Mucosa of descending colon (tissue), 3 donors: Measurements from ENCODE around the gene KIF6. TPM values are rescaled to one million over a fixed set of nuclear protein-coding genes. Genes with fewer than 3 reads are reported as not detected.

Experiments used
- ATAC-seq: fragments of 200-7000 bp; cut with Tn5 transposase; one replicate; pipeline ENCODE4 v1.9.1; 2020; ENCODE audit warnings: mild to moderate bottlenecking, moderate library complexity
- DNase-seq, 3 donors: peaks; one replicate each; pipeline ENCODE4 v3.0.0-alpha.2; 2020
- H3K36me3 ChIP-seq: fragments of 200-600 bp; one replicate; pipeline ENCODE4 v1.8.0; 2021; ENCODE audit warnings: low read depth, mild to moderate bottlenecking
- H3K4me1 ChIP-seq: fragments of 200-600 bp; one replicate; pipeline ENCODE4 v1.8.0; 2021; ENCODE audit warnings: low read depth, mild to moderate bottlenecking
- H3K4me3 ChIP-seq: fragments of 200-600 bp; one replicate; pipeline ENCODE4 v1.8.0; 2021; ENCODE audit warnings: mild to moderate bottlenecking
- H3K9me3 ChIP-seq: fragments of 200-600 bp; one replicate; pipeline ENCODE4 v1.8.0; 2021; ENCODE audit warnings: mild to moderate bottlenecking
- intact Hi-C, 2 donors: fragments of 100-400 bp; cut with DNase I in 1 of 2; cut with micrococcal nuclease in 1 of 2; formaldehyde crosslinking; loops; one replicate each; pipeline versions ENCODE4 v1.11.0 to v1.11.1; 2022; cut with DNase I, micrococcal nuclease
- total RNA-seq, 3 donors: library from RNA; stranded (reverse); fragmentation: NEBNext Ultra II Directional in 2 of 3; extraction: Animal tissue kit (Norgen Biotek cat#: 25700) in 2 of 3; gene quantifications; one replicate each; pipeline versions ENCODE4 v1.2.1 to v1.2.4, GENCODE V29; 2021 to 2023
- TF ChIP-seq, protein P1 (sequence below): fragments of 200-600 bp; IDR thresholded peaks from one replicate; pipeline ENCODE4 v1.8.0; 2022; ENCODE audit warnings: antibody characterized with exemption, mild to moderate bottlenecking
- donor health status: DM: no; HTN: no; CAD: no; lungs with moderate emphysema.
- donor health status: DM: no; HTN: no; CAD: no.
- donor health status: DM: no; HTN: yes; CAD: no.

KIF6 gene
- total RNA-seq, 3 donors from 2014 or later, result 0.24 to 0.85 (median 0.52) TPM

DNA sequence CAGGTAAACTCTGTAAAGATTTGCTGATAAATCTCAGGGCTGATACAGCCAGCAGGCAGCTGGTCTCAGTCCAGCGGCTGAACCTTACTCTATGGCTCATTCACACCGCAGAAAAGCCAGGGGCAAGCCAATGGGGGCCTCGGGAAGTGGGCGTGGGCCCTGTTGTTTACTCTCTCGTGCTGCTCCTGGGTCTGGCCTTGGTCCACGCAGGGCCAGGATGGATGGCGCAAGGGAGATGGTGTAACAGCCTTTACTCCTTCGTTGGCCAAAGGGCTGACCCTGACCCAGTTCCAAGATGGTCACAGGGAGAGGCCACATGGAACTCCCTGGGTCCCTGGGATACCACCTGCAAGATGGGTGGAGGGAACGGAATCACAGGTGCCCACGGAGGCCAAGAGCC is 427.1 kb downstream of the KIF6 start:
- Histone ChIP-seq H3K36me3 (no peaks in the 10 kb centered on the region), H3K4me3 (no peak overlapping the region), H3K9me3 (no peaks in the 10 kb centered on the region), H3K4me1 (no peaks in the 10 kb centered on the region)
- no peak for DNase-seq
- ATAC-seq, result no peak
- intact Hi-C loops, result no loop called here
- TF ChIP-seq, protein P1, sequence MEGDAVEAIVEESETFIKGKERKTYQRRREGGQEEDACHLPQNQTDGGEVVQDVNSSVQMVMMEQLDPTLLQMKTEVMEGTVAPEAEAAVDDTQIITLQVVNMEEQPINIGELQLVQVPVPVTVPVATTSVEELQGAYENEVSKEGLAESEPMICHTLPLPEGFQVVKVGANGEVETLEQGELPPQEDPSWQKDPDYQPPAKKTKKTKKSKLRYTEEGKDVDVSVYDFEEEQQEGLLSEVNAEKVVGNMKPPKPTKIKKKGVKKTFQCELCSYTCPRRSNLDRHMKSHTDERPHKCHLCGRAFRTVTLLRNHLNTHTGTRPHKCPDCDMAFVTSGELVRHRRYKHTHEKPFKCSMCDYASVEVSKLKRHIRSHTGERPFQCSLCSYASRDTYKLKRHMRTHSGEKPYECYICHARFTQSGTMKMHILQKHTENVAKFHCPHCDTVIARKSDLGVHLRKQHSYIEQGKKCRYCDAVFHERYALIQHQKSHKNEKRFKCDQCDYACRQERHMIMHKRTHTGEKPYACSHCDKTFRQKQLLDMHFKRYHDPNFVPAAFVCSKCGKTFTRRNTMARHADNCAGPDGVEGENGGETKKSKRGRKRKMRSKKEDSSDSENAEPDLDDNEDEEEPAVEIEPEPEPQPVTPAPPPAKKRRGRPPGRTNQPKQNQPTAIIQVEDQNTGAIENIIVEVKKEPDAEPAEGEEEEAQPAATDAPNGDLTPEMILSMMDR, result no peak

DNA sequence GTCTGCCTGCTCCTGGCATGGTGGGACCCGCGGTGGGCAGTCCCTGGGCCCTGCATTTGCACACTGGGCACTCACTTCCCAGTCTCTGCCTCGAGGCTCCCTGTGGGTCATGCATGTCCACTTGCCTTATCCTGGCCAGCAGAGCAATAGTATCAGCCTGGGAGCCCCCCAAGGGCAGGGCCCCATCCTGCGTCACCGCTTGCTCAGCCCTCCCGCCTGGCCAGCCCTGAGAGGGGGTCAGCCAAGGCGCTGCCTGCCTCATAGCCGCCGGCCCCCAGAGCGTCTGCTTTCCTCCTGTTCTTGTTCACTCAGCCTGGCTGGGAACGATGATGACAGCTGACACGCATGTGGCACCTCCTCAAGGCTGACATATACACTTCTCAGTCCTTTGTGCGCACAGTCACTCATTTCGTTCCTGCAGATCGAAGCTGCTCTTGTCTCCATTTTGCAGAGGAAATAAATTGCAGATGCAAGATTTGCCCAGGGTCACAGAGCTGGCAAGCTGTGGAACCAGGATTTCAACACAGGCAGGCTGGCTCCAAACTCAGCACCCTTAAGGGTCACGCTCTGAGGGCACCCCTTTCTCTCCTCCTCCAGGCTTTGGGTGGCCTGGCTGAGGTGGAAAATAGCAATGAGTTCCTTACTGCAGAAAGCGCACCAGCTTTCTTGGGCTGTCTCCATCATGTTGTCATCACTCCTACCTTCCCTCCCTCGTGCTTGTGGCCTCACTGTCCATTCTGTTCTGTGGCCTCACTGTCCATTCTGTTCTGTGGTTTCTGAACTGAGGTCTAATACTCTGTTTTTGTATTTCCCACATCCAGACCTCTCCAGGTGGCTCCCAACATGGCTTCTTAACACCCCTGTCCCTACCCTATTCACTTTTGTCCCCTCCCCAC is 428.2 kb downstream of the KIF6 start:
- Histone ChIP-seq H3K9me3 (no peaks in the 10 kb centered on the region), H3K4me1 (no peaks in the 10 kb centered on the region), H3K4me3 (no peak overlapping the region), H3K36me3 (no peaks in the 10 kb centered on the region)
- intact Hi-C loops, result no loop called here
- ATAC-seq (no peak), DNase-seq (peak in 1 of 3 donors; percentile 53)
- TF ChIP-seq, protein P1, result no peak

DNA sequence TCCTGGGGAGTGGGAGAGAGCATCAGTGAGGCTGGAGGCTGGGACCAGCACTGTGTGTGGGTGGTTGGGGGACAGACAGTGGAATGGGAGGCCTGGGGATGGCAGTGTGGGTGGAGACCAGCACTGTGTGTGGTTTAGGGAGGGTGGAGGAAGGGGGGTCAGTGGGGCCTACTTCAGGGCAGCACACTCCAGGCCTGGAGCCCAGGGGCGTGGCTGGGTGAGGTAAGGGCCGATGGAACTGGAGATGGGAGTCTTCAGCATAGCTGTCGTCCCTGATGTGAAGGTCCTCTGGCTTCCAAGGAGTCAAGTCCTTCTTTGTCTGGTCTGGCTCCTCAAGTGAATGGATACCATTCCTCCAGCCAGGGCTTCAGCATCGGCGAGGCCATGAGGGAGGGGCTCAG is 429.6 kb downstream of the KIF6 start:
- Histone ChIP-seq H3K9me3 (no peaks in the 10 kb centered on the region), H3K4me3 (no peak overlapping the region), H3K36me3 (no peaks in the 10 kb centered on the region), H3K4me1 (no peaks in the 10 kb centered on the region)
- ATAC-seq (peak; percentile 59), DNase-seq (peak in 2 of 3 donors; percentile 31 to 39)
- TF ChIP-seq, protein P1, result no peak
- intact Hi-C loops, result no loop called here

DNA sequence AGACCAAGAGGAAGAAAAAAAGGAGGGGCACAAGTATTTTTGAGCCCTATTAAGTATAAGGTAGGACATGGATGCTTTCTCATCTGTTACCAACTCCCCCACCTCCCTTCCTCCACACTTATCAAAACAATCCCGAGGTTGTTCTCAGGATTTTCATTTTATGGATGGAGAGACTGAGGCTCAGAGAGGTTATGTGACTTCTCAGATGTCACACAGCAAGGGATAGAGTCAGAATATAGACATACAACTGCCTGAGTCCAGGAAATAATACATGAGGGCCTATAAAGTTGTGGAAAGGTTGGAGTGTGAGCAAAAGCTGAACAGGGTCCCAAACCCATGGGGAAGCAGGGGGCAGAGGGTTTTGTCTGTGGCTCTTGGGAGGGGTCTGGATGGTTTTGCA is 430.3 kb downstream of the KIF6 start:
- Histone ChIP-seq H3K36me3 (no peaks in the 10 kb centered on the region), H3K4me3 (no peak overlapping the region), H3K4me1 (no peaks in the 10 kb centered on the region), H3K9me3 (no peaks in the 10 kb centered on the region)
- ATAC-seq (no peak), DNase-seq (no peak)
- TF ChIP-seq, protein P1, result no peak
- intact Hi-C loops, result no loop called here

DNA sequence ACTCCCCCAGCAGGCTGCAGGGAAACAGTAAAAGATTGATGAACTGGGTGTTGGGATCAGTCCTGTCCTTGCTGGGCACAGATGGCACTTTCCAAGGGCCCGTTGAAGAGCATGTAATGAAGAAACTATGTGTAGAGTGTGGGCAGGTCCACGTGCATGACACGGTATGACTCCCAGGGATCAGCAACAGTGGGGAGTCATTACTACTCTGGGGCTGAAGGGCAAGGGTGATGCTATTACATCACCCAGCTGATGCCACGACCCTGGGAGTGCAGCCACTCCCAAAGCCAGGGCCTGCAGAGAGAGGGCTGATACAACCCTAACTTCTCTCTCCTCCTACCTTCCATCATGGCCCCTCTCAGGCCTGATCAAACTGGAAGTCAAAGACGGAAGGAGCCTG is 431.1 kb downstream of the KIF6 start:
- intact Hi-C loops, result no loop called here
- H3K36me3 ChIP-seq, result no peaks in the 10 kb centered on the region
- no peaks in the 10 kb centered on the region for H3K9me3 ChIP-seq
- peak; percentile 18 for ATAC-seq
- no peaks in the 10 kb centered on the region for H3K4me1 ChIP-seq
- H3K4me3 ChIP-seq, result no peak overlapping the region
- TF ChIP-seq, protein P1, result no peak
- no peak for DNase-seq
